ENCODE data around the gene RAB37.

- peak; percentile 99 to 100 (median 99) for TF ChIP-seq POLR2A (IDR thresholded peaks at IDR 0.05)
- peak in 5 of 7 experiments; percentile 12 to 37 (median 33) for TF ChIP-seq CTCF (IDR thresholded peaks at IDR 0.05)
Measured at GRCh38 chr17:74748529-74749278, 11.6 kb downstream of the RAB37 start, which contains the start of gene NHERF1.

Measured in body of pancreas (tissue), 4 donors.